ENCODE results near the gene SKI.

- no peak for TF ChIP-seq GATA3 (IDR thresholded peaks at IDR 0.05; ENCODE audit: low read depth, low read length)
- no peak for TF ChIP-seq GATA2 (IDR thresholded peaks at IDR 0.05; ENCODE audit: low read depth, low read length)
These were observed 23.5 kb upstream of the SKI start for GRCh38 chr1:2204415-2205190.

Data from SH-SY5Y (cell line).